HG02973 (cell line): ENCODE measurements around the gene ALDH1L1.
"Not testable (repeated sequence)": the region's sequence is repeated elsewhere in the genome, so short reads cannot be mapped to it uniquely, and the experiment has no call there.

Experiments used
- ATAC-seq: cut with Tn5 transposase; IDR thresholded peaks from one replicate; pipeline ENCODE4 v1.9.1; 2021; ENCODE audit warnings: moderate library complexity; ENCODE audit not compliant: unreplicated experiment

ALDH1L1 gene

GRCh38 chr3:126108676-126109050 lies 71.7 kb downstream of the ALDH1L1 start:
- no peak for ATAC-seq

DNA sequence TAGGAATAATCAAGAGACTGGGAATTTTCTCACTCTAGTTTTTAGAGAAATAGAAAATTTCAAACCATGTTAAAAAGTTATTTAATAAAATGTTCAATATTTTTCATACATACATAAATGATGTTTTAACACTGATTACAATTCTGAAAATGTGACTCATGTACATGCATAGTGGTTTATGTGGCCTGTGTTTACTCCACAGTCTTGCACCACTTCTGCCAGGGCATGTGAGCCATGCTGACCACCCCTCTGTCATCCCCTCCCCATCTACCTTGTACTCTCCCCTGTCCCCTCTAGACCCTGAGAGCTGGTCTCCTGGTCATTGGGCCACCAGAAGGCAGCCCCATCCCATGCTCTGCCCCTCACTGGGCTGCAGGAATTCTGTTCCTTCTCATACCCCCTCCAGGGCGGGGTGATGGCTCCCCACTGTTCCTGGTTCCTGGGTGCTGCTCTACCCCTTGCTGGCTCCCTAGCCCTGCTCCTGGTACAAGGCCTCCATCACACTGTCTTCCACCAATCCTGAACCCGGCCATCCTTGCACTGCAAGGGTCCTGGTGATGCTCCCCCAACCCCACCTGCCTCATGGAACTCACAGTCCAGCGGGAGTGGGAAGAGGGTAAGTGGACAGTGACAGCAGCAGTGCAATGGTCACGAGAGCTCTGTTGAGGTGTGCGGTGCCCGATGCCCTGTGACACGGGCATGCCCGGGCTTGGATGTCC lies 72.3 kb downstream of the ALDH1L1 start:
- ATAC-seq: no peak

DNA sequence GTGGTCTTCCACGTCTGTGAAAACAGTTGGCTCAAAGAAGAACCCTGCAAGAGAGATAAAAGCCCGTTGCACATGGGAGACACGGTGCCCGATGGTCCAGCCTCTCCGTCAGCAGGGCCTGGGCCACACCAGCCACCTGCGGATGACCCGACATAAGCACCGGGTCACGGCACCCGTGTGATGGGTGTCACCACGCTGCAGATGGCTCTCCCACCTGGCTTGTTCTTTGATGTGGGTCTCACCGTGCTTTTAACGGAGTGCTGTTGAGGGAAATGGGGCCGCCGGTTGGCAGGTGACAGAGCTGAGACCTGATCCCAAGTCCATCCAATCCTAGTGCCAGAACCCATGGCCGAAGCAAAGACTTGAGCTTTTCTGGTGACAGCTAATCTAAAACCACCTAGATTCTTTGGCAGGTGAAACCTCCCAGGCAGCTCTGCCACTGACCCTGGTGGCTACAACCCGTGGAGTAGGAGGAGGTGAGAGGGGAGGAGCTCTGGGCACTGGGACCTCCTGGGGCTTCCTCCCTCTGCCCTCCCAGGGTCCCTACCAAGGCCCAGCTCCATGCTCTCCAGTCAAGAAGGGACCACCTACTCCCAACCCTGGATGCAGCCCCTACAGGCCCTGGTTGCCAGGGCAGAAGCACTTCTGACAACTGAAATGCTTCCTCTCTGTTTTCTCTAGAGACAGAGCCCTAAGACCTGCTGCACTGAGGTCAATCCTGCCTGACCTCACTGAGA lies 73.0 kb downstream of the ALDH1L1 start:
- no peak for ATAC-seq

DNA sequence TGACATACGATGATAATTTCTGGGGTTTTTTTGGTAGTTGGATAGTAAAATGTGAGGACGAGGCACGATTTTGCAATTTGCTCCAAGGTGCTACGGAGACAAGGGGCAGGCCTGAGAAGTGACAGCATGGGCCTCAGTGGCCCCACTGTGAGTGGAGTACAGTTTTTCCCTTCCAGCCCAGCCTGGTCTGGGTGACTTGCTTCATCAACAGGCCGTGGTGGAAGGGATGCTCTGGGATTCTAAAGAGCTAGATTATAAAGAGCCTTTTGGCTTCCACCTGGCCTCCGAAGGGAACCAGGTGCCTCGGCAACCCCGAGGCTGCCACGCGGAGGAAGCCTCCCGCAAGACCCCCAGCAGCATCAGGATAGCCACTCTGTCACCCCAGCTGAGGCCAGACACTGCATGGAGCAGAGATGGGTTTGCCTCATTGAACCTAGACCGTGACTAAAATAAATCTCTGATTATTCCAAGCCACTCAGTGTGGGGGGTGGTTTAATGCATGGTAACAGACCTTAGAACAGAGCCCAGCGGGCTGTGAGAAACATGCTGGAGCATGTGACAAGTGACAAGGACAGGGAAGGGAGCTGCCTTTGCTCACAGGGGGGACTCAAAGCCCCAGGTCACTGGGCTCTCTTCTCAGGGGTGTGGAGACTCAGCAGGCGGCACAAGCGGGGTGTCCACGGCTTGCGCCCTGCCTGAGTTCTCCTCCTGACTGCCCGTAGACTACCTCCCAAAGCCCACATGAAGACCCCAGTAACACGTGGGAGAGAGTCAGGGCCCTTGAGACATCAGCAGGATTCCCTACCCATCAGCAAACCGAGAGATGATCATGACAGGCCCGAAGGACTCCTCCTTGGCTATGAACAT lies 73.8 kb downstream of the ALDH1L1 start:
- no peak for ATAC-seq

DNA sequence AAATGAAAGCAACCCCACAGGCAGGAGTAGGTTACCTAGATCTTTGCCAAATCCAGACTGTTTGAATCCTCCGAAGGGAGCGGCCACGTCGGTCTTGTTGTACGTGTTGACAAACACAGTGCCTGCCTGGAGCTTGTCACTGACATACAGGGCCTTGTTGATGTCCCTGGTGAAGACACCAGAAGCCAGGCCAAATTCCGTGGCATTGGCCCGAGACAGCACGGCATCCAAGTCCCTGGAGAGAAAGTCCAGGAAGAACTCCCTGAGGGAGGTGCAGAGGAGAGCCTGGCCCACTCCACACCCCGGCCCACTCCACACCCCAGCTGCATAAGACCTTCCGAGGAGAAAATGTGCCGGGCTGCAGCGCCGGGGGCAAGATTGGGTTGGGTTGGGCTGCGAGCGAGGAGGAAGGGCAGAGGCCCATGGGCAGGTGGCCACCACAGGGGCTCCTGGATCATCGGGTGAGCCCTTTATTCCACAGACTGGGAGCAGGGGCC lies 74.6 kb downstream of the ALDH1L1 start:
- no peak for ATAC-seq

GRCh38 chr3:126104742-126105605 lies 75.4 kb downstream of the ALDH1L1 start:
- no peak for ATAC-seq

GRCh38 chr3:126104028-126104635 lies 76.3 kb downstream of the ALDH1L1 start:
- ATAC-seq: no peak

GRCh38 chr3:126103121-126104027 lies 77.0 kb downstream of the ALDH1L1 start:
- ATAC-seq: no peak

DNA sequence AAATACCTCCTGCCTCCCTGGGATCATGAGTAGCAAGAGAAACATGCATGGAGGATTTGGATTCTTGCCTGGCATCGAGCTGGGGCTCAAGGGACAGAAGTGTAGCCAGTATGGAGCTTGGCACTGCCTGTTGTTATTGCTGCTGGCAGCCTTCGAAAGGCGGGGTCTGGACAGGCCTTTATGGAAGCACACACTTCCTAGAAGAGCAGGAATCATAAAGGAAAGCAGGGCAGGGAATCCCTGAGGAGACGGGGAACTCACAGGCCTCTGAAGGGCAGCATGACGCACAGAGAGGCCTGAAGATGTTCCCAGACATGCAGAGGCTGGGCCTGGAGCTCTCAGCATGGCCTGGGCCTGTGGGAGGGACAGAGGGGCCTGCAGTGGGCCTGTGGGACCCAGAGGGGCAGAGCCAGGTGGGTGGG lies 77.8 kb downstream of the ALDH1L1 start:
- no peak for ATAC-seq

GRCh38 chr3:126102011-126102410 lies 78.4 kb downstream of the ALDH1L1 start:
- no peak for ATAC-seq

DNA sequence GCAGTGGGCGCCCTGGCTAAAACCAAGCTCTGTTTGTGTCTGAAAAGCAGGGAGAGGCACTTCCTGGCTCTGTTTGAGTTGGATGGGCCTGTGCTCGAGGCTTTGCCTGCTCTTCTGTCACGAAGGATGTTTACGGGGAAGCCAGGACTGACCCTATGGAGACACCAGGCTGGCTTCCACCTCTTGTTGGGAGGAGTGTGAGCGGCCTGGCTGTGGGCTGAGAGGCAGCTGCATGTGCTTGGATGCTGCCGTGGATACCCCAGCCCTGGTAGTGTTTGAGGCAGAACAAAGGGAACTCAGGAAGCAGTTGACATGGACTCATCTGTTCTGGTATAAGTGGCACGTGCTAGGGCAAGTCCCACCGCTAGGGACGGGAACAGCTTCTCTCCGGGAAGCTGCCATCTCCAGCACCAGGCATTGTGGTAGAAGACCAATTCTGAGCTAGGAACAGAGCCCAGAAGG lies 78.8 kb downstream of the ALDH1L1 start:
- no peak for ATAC-seq

GRCh38 chr3:126100634-126101301 lies 79.6 kb downstream of the ALDH1L1 start:
- no peak for ATAC-seq

- no peak for ATAC-seq
Observed at GRCh38 chr3:126100269-126100633, 80.1 kb downstream of the ALDH1L1 start.

DNA sequence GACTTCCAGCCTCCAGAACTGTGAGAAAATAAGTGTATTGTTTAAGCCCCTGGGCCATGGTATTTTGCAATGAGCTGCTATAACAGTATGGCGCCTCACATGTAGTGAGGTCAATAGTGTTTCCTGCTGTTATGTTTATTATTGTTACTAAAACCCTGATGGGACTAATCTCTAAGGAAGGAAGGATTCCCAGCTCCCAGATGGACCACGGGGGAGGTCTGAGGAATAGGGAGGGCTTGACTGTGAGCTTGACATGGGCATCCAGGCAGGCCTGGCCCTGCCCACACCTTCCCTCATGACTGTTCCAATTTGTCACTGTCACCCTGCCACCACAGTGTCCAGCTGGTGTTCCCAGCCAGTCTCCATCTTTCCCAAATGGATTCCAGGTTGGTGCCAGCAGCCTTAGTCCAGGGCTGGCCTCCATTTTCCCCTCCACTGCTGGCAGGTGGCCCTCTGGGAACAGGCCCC lies 82.0 kb downstream of the ALDH1L1 start:
- ATAC-seq: no peak

GRCh38 chr3:126097801-126098200 lies 82.6 kb downstream of the ALDH1L1 start:
- no peak for ATAC-seq

- not testable (repeated sequence) for ATAC-seq
Observed at GRCh38 chr3:126096274-126096673, 84.1 kb downstream of the ALDH1L1 start.

- not testable (repeated sequence) for ATAC-seq
Observed at GRCh38 chr3:126092128-126092527, 88.3 kb downstream of the ALDH1L1 start.

DNA sequence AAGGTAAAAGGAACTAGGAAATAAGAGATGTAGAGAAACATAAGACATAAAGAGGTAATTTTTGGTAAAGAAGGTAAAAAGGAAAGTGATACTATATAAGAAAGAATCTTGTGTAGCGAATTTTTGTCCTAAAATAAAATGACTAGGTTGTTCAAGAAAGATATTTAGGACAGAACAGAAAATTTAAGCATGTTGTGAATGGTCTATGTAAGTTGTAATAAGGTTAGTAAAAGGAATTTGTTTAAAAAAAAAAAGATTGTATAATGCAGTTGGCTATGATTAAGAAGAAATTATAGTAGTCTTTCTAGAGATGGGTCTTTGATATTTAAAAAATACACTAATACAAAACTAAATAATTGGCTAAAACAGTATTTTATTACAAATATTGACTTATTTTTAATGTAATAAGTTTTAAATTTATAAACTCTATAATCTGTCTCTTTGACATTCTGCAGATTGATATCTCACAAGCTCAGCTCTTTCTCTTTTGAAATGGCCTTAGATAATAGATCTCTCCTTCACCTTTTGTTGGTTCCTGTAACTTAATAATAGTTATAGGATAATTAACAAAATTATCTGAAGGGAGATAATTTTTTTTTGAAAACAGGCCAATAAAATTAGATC lies 92.7 kb downstream of the ALDH1L1 start:
- no peak for ATAC-seq
